HG02885 (cell line): ENCODE data around the gene CACNA1D.

Source experiments
- ATAC-seq: cut with Tn5 transposase; IDR thresholded peaks from one replicate; pipeline ENCODE4 v1.9.1; 2021; ENCODE audit warnings: mild to moderate bottlenecking; ENCODE audit not compliant: unreplicated experiment, poor library complexity

Gene CACNA1D

GRCh38 chr3:53813876-53814275 lies 319.5 kb downstream of the CACNA1D start:
- no peak for ATAC-seq

GRCh38 chr3:53815067-53815466 lies 320.7 kb downstream of the CACNA1D start:
- ATAC-seq: no peak

- no peak for ATAC-seq
These were observed 321.2 kb downstream of the CACNA1D start for GRCh38 chr3:53815651-53816050.

GRCh38 chr3:53816425-53816824 lies 322.0 kb downstream of the CACNA1D start:
- ATAC-seq: no peak

- no peak for ATAC-seq
These were observed 322.8 kb downstream of the CACNA1D start for GRCh38 chr3:53817211-53817610.

- ATAC-seq: no peak
These were observed 323.4 kb downstream of the CACNA1D start for GRCh38 chr3:53817809-53818208.

GRCh38 chr3:53818221-53819162 lies 324.1 kb downstream of the CACNA1D start:
- no peak for ATAC-seq

GRCh38 chr3:53819163-53819868 lies 324.9 kb downstream of the CACNA1D start:
- no peak for ATAC-seq

GRCh38 chr3:53820084-53820483 lies 325.7 kb downstream of the CACNA1D start:
- no peak for ATAC-seq

GRCh38 chr3:53820756-53821580 lies 326.6 kb downstream of the CACNA1D start:
- no peak for ATAC-seq

GRCh38 chr3:53821631-53822121 lies 327.3 kb downstream of the CACNA1D start:
- peak; percentile 47 for ATAC-seq

- no peak for ATAC-seq
These were observed 327.9 kb downstream of the CACNA1D start for GRCh38 chr3:53822331-53822741.

GRCh38 chr3:53823026-53823955 lies 328.9 kb downstream of the CACNA1D start:
- ATAC-seq: no peak

GRCh38 chr3:53823956-53824657 lies 329.7 kb downstream of the CACNA1D start:
- ATAC-seq: no peak

- no peak for ATAC-seq
These were observed 330.4 kb downstream of the CACNA1D start for GRCh38 chr3:53824795-53825194.

GRCh38 chr3:53826048-53826447 lies 331.6 kb downstream of the CACNA1D start:
- ATAC-seq: no peak

GRCh38 chr3:53828581-53828980 lies 334.2 kb downstream of the CACNA1D start:
- no peak for ATAC-seq

- no peak for ATAC-seq
These were observed 335.2 kb downstream of the CACNA1D start for GRCh38 chr3:53829605-53830004.

GRCh38 chr3:53830944-53831343 lies 336.5 kb downstream of the CACNA1D start:
- ATAC-seq: no peak
